Measurements from ENCODE around the gene ANKK1. TPM values are rescaled to one million over a fixed set of nuclear protein-coding genes. Genes with fewer than 3 reads are reported as not detected.

Gene ANKK1
- total RNA-seq, 1 experiment from 2014 or later, result 0.11 TPM

DNA sequence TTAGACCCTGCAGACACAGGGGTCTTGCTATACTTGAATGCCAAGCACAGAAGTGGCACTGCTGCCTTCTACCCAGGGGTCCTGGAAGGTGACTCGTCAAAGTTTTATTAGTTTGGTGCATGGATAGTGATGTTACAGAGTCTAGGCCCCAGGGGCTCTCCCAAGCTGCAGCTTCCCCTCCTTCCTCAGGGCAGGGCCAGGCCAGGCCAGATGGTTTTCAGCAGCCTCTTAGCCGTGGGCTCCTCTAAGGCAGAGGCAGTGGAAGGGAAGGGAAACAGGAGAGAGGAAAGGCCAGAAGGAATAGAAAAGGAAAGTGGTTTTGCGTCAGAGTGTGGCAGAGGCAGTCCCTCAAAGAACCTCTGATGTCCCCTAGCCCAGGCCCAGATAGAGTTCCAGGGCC is 21.9 kb downstream of the ANKK1 start:
- intact Hi-C loops (cut with micrococcal nuclease; ENCODE audit: unreplicated experiment), result no loop called here
- ChIA-PET CTCF (no interaction called here), POLR2A (no interaction called here)
- peaks cover 7% of the 10 kb centered on the region for H3K4me1 ChIP-seq
- TF ChIP-seq, protein P1, sequence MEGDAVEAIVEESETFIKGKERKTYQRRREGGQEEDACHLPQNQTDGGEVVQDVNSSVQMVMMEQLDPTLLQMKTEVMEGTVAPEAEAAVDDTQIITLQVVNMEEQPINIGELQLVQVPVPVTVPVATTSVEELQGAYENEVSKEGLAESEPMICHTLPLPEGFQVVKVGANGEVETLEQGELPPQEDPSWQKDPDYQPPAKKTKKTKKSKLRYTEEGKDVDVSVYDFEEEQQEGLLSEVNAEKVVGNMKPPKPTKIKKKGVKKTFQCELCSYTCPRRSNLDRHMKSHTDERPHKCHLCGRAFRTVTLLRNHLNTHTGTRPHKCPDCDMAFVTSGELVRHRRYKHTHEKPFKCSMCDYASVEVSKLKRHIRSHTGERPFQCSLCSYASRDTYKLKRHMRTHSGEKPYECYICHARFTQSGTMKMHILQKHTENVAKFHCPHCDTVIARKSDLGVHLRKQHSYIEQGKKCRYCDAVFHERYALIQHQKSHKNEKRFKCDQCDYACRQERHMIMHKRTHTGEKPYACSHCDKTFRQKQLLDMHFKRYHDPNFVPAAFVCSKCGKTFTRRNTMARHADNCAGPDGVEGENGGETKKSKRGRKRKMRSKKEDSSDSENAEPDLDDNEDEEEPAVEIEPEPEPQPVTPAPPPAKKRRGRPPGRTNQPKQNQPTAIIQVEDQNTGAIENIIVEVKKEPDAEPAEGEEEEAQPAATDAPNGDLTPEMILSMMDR (IDR thresholded peaks at IDR 0.05; ENCODE audit: insufficient read depth in 1 of 2, low read depth in 1 of 2, low read length in 1 of 2, severe bottlenecking in 1 of 2, unreplicated experiment in 1 of 2), result no peak
- Mint-ChIP-seq H3K9me3 (ENCODE audit: unreplicated experiment) (no peaks in the 10 kb centered on the region), H3K4me1 (ENCODE audit: low read depth, unreplicated experiment) (no peaks in the 10 kb centered on the region), H3K27me3 (ENCODE audit: insufficient read depth, unreplicated experiment) (no peaks in the 10 kb centered on the region), H3K27ac (ENCODE audit: unreplicated experiment) (no peak overlapping the region), H3K4me3 (ENCODE audit: unreplicated experiment) (no peak overlapping the region), H3K36me3 (ENCODE audit: insufficient read depth, unreplicated experiment) (no peaks in the 10 kb centered on the region)
- H3K27me3 ChIP-seq (replicated peaks; ENCODE audit: control insufficient read depth, insufficient read depth, low read length), result no peaks in the 10 kb centered on the region
- no peak for DNase-seq
- no peak overlapping the region for H3K4me3 ChIP-seq (ENCODE audit: low read depth, low read length)
- no peaks in the 10 kb centered on the region for H3K9me3 ChIP-seq
- H3K36me3 ChIP-seq (ENCODE audit: control insufficient read depth, insufficient read depth, low read length), result no peaks in the 10 kb centered on the region
- BruUV-seq (replicated peaks), result no TSS peak

DNA sequence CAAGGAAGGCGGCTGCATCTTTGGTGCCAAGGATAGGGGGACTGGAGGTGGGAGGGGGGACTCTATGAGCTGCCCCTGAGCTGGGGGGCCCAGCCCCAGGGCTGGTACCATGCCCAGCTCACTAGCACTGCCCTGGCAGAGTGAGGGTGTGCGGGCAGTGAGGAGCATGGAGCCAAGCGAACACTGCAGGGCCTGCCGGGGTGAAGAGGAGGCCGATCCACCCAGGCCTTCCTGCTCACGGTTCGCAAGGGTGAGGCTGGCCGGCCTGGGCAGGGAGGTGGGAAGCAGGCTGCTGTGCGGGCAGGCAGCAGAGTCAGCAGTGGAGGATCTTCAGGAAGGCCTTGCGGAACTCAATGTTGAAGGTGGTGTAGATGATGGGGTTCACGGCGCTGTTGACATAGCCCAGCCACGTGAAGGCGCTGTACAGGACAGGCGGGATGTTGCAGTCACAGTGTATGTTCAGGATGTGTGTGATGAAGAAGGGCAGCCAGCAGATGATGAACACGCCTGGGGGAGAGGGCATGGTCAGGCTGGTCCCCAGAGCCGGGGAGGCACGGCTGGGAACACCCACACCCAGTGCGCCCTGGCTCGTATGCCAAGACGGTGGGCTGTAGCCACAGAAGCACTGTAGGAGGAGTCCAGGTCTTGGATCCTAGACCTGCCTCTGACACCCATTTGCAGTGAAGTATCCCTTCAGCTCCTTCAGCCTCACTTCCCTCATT is 23.0 kb downstream of the ANKK1 start:
- H3K9me3 Mint-ChIP-seq (ENCODE audit: unreplicated experiment), result no peaks in the 10 kb centered on the region
- H3K4me1 ChIP-seq, result peaks cover 7% of the 10 kb centered on the region
- no peak for DNase-seq
- BruUV-seq (replicated peaks), result no TSS peak
- no peaks in the 10 kb centered on the region for H3K36me3 ChIP-seq (ENCODE audit: control insufficient read depth, insufficient read depth, low read length)
- H3K27ac Mint-ChIP-seq (ENCODE audit: unreplicated experiment), result no peak overlapping the region
- no peaks in the 10 kb centered on the region for H3K4me1 Mint-ChIP-seq (ENCODE audit: low read depth, unreplicated experiment)
- H3K4me3 Mint-ChIP-seq (ENCODE audit: unreplicated experiment), result no peak overlapping the region
- ChIA-PET CTCF (no interaction called here), POLR2A (no interaction called here)
- H3K27me3 ChIP-seq (replicated peaks; ENCODE audit: control insufficient read depth, insufficient read depth, low read length), result no peaks in the 10 kb centered on the region
- no peaks in the 10 kb centered on the region for H3K27me3 Mint-ChIP-seq (ENCODE audit: insufficient read depth, unreplicated experiment)
- no peaks in the 10 kb centered on the region for H3K9me3 ChIP-seq
- no peaks in the 10 kb centered on the region for H3K36me3 Mint-ChIP-seq (ENCODE audit: insufficient read depth, unreplicated experiment)
- intact Hi-C loops (cut with micrococcal nuclease; ENCODE audit: unreplicated experiment), result no loop called here
- no peak overlapping the region for H3K4me3 ChIP-seq (ENCODE audit: low read depth, low read length)
- TF ChIP-seq, protein P1 (IDR thresholded peaks at IDR 0.05; ENCODE audit: insufficient read depth in 1 of 2, low read depth in 1 of 2, low read length in 1 of 2, severe bottlenecking in 1 of 2, unreplicated experiment in 1 of 2), result no peak

DNA sequence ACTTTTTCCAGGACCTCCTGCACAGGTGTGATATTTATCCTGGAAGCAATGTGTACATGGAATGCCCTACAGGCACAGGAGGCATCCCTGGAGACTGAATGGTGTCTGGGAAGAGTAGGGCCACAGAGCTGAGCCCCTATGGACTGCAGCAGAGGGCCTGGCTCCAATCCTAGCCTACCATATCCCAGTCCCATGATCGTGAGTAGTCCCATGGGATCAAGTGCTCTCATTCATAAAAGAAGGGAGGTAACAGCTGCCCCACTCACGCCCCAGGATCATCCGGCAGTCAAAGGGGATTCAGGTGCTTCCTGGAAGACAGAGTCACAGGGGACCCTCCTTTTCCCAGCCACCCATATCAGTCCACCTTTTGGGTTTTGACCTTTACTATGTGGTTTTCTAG is 24.0 kb downstream of the ANKK1 start:
- no peaks in the 10 kb centered on the region for H3K36me3 ChIP-seq (ENCODE audit: control insufficient read depth, insufficient read depth, low read length)
- CTCF ChIA-PET, result no interaction called here
- DNase-seq, result no peak
- Mint-ChIP-seq H3K27me3 (ENCODE audit: insufficient read depth, unreplicated experiment) (no peaks in the 10 kb centered on the region), H3K4me3 (ENCODE audit: unreplicated experiment) (no peak overlapping the region), H3K36me3 (ENCODE audit: insufficient read depth, unreplicated experiment) (no peaks in the 10 kb centered on the region), H3K4me1 (ENCODE audit: low read depth, unreplicated experiment) (no peaks in the 10 kb centered on the region), H3K27ac (ENCODE audit: unreplicated experiment) (no peak overlapping the region), H3K9me3 (ENCODE audit: unreplicated experiment) (no peaks in the 10 kb centered on the region)
- intact Hi-C loops (cut with micrococcal nuclease; ENCODE audit: unreplicated experiment), result no loop called here
- BruUV-seq (replicated peaks), result no TSS peak
- no peak overlapping the region for H3K4me3 ChIP-seq (ENCODE audit: low read depth, low read length)
- TF ChIP-seq, protein P1 (IDR thresholded peaks at IDR 0.05; ENCODE audit: insufficient read depth in 1 of 2, low read depth in 1 of 2, low read length in 1 of 2, severe bottlenecking in 1 of 2, unreplicated experiment in 1 of 2), result no peak
- no peaks in the 10 kb centered on the region for H3K9me3 ChIP-seq
- POLR2A ChIA-PET, result no interaction called here
- no peaks in the 10 kb centered on the region for H3K27me3 ChIP-seq (replicated peaks; ENCODE audit: control insufficient read depth, insufficient read depth, low read length)
- no peaks in the 10 kb centered on the region for H3K4me1 ChIP-seq
